Stimulated activated CD8-positive, alpha-beta memory T cell treated with anti-CD3 and anti-CD28 coated beads, Interleukin-7, amount 100 ng/mL, for 24 hours (primary cell): ENCODE measurements around the gene IFFO2.
"Not testable (repeated sequence)": the region's sequence is repeated elsewhere in the genome, so short reads cannot be mapped to it uniquely, and the experiment has no call there.

Source experiments
- DNase-seq: peaks from one replicate; pipeline ENCODE4 v3.0.0-alpha.2; 2020; ENCODE audit warnings: low read depth

Gene IFFO2

GRCh38 chr1:18893120-18893519, 63.4 kb downstream of the IFFO2 start:
- no peak for DNase-seq

- not testable (repeated sequence) for DNase-seq
Observed at GRCh38 chr1:18891858-18892257, 64.6 kb downstream of the IFFO2 start.

DNA sequence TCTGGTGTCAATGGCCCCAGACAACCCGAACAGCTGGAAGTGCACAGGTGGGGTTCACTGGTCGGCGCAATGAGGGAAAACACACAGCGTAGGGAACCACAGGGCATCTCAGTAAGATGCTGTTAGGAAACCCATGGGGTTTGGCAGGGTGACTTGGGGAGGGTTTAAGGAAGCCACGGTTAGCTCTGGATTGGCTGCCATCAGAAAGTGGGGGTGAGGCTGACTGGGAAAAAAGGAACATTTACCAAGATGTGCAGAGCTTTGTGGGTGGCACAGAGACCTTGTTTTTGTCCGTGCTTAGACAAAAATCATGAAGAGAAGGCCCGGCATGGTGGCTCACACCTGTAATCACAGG, 65.1 kb downstream of the IFFO2 start:
- DNase-seq: no peak

DNA sequence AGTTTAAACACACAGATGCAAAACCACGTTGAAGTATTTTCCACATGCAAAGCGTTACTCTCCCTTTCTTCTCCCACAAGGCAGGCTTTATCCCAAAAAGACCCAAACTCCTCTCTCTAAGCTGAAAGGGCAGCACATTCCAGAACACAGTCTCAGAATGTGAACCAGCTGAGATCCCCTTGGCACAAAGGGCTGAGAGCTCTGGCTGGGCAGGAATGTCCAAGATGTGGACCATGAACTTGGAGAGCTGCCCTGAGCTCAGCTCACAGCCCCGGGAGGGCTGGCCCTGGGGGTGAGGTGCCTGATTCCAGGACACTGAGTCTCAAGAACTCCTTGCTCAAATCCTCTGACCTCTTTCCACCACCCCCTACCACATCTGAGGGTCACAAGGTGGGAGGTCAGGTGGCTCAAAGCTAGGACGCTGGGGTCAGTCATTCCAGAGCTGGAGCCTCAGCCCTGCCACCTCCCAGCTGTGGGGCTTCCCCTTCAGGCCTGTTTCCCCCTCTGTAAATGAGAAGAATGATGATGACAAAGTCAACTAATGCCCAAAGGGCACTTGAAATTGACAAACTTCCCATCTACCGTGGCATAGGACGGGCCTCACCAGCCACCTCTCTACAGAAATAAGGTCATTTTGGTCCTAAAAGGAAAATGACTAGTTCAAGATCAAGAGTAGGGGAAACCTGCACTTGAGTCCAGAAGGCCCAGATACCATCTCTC, 65.6 kb downstream of the IFFO2 start:
- DNase-seq: no peak

- no peak for DNase-seq
Observed at GRCh38 chr1:18886003-18886335, 70.5 kb downstream of the IFFO2 start.

DNA sequence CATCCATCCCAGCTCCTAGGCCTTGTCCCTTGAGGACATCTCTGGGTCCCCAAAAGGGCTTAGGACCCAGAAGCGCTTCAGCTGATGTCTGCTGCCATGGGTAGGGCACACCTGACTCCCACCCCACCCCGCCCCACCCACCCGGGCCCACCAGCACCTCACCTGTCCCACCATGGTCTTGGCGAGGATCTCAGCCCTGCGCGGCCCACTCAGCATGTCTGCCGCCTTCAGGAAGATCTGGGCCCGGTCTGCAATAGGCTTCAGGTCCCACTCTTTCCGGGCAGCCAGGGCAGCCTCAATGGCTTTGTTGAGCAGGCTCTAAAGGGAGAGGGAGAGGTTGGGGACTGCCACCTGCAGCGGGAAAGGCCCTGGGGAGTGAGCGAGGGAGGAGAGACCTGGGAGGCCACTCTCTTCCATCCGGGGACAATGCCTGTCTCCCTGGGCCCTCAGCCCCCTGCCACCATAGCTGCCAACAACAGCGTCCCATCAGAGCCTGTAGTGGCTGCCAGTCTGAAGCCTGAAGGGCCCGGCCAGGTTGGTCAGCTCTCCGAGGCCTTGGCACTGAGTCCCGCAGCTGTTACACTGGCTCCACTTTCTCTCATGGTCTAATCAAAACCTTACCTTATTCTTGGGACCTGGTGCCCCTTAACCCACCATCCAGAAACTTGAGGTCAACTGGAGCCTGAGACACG, 71.0 kb downstream of the IFFO2 start:
- DNase-seq: no peak

DNA sequence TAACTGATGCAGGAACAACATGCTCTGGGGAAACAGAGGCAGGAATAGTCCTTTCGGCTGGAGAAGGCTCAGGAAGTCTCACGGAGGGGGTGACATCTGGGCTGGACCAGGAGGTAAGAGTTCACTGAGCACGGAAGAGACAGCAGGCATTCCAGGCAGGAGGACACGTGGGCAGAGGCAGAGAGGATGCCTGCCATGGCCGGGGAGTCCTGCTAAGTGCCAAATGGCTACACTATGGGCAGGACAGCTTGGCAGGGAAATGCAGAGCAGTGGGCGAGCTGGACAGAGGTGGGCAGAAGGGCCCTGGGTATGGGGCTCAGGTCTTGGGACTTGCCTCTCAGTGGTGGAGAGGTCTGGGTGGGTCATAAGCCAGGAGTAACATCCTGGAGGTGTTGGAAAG, 71.7 kb downstream of the IFFO2 start:
- DNase-seq: no peak

DNA sequence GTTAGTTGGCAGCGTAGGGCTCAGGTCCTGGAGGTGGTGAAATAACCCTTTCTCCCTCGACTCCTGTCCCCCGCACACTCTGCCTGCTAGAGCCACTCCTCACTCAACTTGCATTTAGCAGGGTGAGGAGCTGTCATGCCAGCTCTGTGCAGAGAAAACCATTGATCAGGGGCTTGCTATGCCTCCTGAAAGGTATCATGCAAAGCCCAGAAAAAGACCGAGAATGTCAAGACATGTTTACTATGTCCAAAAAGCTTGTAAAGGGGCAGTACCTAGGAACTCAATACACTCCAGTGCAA, 72.1 kb downstream of the IFFO2 start:
- no peak for DNase-seq

DNA sequence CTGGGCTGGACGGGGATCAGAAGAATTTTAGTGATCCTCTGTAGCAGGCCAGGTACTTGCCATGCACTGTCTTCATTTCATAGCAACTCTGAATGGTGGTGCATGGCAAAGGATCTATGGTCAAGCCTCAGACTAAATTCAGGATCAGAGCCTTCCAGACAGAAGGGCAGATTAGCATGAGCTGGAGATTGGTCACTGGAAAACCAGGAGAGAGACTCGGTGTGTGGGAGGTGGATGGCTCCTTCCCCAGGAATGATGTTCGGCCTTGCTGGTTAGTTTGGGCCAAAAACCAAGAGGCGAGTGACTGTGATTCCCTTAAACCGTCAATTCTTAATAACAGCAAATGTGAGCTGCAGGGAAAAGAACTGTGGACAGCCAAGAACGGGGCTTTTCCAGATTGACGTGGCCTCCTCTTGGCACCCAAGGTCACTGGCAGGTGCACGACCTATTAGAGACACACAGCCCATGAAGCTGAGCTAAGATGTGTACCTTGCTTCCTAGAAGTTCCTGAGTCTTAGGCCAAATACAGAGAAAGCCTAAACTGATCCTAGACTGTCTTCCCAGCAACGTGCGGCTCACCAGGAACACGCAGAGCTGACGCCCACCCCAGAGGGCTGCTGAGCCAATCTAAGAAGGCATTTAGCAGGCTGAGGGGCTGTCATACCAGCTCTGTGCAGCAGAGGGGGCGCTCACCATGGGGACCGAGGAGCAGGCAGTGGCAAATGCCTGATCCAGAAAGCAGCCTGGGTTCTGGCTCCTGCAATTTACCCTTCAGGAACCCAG, 72.6 kb downstream of the IFFO2 start:
- DNase-seq: peak; percentile 72

GRCh38 chr1:18883079-18883478, 73.4 kb downstream of the IFFO2 start:
- no peak for DNase-seq

- DNase-seq: no peak
Observed at GRCh38 chr1:18882486-18882885, 74.0 kb downstream of the IFFO2 start.

DNA sequence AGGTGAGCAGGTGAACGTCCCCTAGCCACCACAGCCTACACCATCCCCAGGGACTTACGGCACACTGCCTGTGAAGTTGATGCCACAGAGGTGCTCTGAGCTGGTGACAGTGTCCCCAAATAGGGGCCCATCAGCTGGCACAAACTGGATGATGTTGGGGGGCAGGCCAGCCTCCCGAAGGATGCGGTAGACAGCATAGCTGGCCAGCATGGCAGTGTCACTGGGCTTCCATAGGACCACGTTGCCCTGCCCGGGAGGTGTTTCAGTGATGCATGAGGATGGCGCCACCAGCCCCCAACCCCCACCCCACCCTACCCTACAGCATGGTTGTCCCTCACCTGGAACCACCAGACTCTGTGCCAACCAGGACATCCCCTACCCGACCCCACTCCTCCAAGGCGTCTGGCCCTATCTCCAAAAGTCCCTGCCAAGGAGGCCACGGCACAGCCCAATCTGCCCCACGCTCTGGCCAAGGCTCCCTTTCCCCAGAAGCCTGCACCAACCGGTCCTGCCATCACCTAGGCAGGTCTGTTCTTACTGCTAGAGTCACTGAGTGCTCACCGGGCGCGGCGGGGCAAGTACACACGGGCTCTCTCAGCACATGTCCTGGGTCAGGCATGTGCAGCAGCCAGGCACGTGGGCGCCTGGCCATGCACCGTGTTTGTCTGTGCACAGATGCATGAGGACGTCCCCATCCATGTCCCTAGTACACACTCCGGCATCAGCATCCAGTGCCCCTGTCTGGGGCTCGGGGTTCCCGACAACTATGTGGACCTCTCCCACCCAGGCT, 74.6 kb downstream of the IFFO2 start:
- no peak for DNase-seq

DNA sequence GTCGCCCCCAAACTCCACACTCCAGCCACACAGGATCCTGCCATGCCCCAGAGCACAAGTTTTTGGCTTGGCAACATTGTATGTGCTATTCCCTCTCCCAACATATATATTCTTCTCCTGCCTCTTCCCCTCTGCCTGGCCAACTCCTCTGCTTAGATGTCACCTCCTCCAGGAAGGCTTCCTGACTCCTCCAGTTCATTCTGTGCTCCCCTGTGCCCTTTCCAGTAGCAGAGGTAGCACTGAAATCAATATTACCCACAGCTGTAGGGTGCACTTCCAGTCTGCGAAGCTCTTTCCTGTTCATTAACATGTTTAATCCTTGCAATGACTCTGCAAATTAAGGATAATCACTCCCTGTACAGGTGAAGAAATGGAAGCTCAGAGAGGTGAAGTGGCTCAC, 75.3 kb downstream of the IFFO2 start:
- DNase-seq: no peak

DNA sequence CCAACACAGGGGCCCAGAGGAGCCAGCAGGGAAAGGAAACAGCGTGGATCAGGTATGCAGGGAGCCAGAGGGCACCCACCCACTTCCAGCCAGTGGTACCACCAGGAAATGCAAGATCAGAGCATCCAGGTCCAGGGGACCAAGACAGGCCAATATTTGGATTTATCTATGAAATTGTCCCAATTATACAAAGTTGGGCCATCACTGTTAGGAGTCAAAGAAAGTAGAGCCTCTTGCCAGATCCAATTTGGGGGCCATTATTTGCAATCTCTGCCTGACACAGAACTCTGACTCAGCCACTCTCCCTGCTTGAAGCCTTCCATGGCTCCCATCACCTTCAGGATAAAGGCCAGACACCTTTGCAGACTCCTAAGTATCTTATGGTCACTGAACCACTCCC, 75.9 kb downstream of the IFFO2 start:
- DNase-seq: no peak

DNA sequence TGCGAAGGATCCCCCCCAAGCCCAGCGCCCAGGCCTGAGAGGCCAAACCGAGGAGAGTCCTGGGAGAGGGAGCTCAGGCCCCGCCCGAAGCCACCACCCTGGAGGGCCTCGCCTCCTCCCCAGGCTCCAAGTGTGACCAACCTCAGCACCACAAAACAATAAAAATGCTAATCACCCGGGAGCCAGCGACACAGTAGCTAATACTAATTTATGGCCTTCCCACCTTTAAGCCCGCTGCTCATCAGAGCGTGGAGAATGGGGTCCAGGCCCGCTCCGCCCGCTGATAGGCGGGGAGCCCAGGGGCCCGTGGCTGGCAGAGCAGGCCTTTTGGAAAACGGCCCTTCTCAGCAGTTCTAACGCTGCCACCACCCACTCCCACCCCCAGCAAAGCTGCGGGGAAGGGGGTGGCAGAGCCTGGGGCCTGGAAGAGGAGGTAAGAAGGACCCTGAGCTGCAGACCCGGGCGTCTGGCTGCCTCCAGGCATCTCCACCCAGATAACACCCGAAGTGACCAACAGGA, 76.6 kb downstream of the IFFO2 start:
- DNase-seq: no peak

GRCh38 chr1:18879215-18879790, 77.2 kb downstream of the IFFO2 start:
- DNase-seq: no peak

DNA sequence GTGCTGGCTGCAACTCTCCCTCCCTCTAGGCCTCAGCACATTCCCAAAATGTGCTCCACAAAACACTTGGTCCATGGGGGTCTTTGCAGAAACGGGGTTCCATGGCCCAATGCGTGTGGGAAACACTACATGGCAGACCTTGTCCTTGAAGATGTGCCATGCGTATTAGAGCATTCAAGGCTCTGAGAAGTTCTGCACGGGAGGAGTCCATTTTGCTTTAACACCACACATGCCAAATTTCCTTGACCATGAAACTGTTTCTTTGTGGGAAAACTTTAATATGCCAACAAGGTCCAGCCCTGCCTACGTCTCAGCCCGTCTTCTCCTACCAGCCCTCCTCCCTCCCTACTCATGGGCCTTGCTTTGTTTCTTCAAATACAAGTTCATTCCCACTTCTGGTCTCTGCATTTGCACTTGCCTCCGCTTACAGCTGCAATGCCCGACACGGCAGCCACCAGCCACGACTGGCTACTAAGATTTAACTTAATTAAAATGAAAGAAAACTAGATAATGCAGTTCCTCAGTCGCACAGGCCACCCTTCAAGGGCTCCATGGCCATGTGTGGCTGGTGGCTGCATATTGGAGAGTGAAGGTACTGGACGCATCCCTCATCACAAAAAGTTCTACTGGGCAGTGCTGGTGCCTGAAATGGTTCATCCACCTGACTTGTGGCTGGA, 77.8 kb downstream of the IFFO2 start:
- no peak for DNase-seq

- no peak for DNase-seq
Observed at GRCh38 chr1:18877282-18877681, 79.2 kb downstream of the IFFO2 start.

DNA sequence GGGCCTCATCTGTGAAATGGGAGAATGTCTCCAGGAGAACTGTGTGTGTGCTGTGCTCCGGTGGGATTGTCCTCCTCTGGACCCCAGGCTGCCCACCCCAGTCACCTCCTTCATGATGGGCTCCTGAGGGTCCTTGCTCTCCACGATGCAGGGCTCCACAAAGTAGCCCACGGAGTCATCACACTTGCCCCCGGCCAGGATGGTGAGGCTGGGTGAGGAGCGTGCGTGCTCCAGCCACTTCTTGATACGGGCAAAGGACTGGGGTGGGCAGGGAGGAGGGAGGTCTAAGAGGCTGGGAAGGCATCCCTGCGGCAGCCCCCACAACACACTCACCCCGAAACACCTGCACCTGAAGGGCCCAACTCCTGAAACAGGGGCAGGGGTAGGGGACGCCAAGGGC, 80.3 kb downstream of the IFFO2 start:
- DNase-seq: no peak

GRCh38 chr1:18875796-18876128, 80.7 kb downstream of the IFFO2 start:
- DNase-seq: no peak

DNA sequence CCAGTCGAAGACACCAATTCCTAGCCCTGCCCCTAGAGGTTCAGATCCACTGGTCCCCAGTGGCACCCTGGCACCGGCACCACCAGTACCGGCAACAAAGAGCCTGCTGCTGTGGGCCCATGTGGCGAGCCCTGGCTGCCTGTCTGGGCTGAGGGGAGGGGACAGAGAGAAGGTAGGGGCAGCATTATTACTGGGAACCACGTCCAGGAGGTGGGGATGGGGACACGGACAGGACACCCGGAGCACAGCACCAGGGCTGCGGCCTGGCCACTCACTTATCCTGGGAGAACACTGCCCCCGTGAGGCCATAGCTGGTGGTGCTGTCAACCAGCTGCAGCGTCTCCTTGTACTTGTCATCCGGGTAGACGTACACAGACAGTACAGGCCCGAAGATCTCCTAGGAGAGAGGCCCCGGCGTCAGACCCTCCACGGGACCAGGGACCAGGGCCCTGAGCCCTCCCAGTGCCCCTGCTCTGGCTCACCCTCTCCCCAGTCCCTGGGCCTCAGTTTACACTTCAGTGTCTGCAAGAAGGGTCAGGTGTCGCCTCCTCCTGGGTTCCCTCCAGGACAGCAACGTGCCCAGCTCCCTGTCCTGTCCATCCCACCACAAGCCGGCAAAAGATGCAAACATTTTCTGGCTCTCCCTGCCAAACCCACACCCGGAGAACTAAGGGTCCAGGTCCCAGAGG, 81.2 kb downstream of the IFFO2 start:
- peak; percentile 54 for DNase-seq
